Measurements from ENCODE around the gene PHC2.

DNA sequence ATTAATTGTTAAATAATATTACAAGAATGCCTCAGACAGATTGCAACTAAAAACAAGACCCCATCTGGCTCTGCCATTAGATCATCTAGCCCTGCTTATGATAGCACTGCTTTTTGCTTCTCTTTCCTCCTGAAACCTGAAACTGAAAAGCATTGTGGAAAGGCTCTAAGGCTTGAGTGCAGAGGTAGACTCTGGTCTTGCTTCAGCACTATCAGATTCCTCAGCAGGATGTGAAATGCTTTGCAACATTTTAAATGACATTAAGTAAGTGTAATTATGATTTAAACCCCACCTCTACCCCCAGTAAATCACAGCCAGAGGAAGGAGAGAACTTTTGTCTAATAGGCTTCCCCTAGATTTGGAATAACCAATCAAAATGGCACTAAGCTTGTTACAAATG, 32.9 kb downstream of the PHC2 start:
- TF ChIP-seq EZH2 (IDR thresholded peaks at IDR 0.05; ENCODE audit: borderline replicate concordance, insufficient read depth, low read length, poor library complexity, severe bottlenecking), result no peak
- no peak for TF ChIP-seq SMC3 (conservative IDR thresholded peaks at IDR 0.05; ENCODE audit: poor library complexity)
- no peak for TF ChIP-seq REST (IDR thresholded peaks at IDR 0.05; ENCODE audit: borderline replicate concordance)
- TF ChIP-seq, protein P1, sequence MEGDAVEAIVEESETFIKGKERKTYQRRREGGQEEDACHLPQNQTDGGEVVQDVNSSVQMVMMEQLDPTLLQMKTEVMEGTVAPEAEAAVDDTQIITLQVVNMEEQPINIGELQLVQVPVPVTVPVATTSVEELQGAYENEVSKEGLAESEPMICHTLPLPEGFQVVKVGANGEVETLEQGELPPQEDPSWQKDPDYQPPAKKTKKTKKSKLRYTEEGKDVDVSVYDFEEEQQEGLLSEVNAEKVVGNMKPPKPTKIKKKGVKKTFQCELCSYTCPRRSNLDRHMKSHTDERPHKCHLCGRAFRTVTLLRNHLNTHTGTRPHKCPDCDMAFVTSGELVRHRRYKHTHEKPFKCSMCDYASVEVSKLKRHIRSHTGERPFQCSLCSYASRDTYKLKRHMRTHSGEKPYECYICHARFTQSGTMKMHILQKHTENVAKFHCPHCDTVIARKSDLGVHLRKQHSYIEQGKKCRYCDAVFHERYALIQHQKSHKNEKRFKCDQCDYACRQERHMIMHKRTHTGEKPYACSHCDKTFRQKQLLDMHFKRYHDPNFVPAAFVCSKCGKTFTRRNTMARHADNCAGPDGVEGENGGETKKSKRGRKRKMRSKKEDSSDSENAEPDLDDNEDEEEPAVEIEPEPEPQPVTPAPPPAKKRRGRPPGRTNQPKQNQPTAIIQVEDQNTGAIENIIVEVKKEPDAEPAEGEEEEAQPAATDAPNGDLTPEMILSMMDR (IDR thresholded peaks at IDR 0.05; ENCODE audit: poor library complexity, severe bottlenecking), result no peak
- TF ChIP-seq EP300 (conservative IDR thresholded peaks at IDR 0.05; ENCODE audit: poor library complexity, severe bottlenecking), result no peak
- TF ChIP-seq RAD21 (conservative IDR thresholded peaks at IDR 0.05), result no peak
- no peak for TF ChIP-seq TAF1 (IDR thresholded peaks at IDR 0.05; ENCODE audit: low read depth)
- TF ChIP-seq MXI1 (conservative IDR thresholded peaks at IDR 0.05; ENCODE audit: poor library complexity, severe bottlenecking), result no peak

All from neural cell (in vitro differentiated cells).